Erythroblast (primary cell): Measurements from ENCODE around the gene PCMTD2.
"Not testable (repeated sequence)": the region's sequence is repeated elsewhere in the genome, so short reads cannot be mapped to it uniquely, and the experiment has no call there.

ENCODE experiments used
- GATA1 ChIP-seq: IDR thresholded peaks from 2 replicates; pipeline ENCODE4 v1.6.1; 2011; ENCODE audit warnings: low read depth, mild to moderate bottlenecking, control low read depth, low read length, moderate library complexity
- POLR2A ChIP-seq: IDR thresholded peaks from 2 replicates; pipeline ENCODE4 v1.6.1; 2011; ENCODE audit warnings: mild to moderate bottlenecking, low read length

GRCh38 chr20:64315381-64315780 lies 59.8 kb downstream of the PCMTD2 start:
- not testable (repeated sequence) for TF ChIP-seq POLR2A, GATA1
